CD14-positive monocyte (primary cell): ENCODE measurements around the gene AMOTL1. TPM values are rescaled to one million over a fixed set of nuclear protein-coding genes. Genes with fewer than 3 reads are reported as not detected.
A peak's percentile ranks its signal among the peaks of the same experiment; 100 is the strongest.

ENCODE experiments used
- DNase-seq, 3 donors: peaks; one replicate each; pipeline ENCODE4 v3.0.0-alpha.2; 2011 to 2022
- H2AFZ ChIP-seq: 2 replicates; pipeline ENCODE4 v1.6.0; 2012; ENCODE audit warnings: mild to moderate bottlenecking, low read depth, low read length, inconsistent platforms; ENCODE audit not compliant: insufficient read depth, poor library complexity, severe bottlenecking
- H3K27ac ChIP-seq, 2 donors: 1 replicate in 1 of 2; 2 replicates in 1 of 2; pipeline ENCODE4 v1.5.1; 2012 to 2013; ENCODE audit warnings: low read length in 2 of 2, control low read depth in 1 of 2, inconsistent platforms in 1 of 2, low read depth in 1 of 2, mild to moderate bottlenecking in 1 of 2
- H3K27me3 ChIP-seq, 2 donors: one replicate each; pipeline versions ENCODE4 v1.6.0 to v1.6.1; 2011 to 2013; ENCODE audit warnings: low read length in 2 of 2; ENCODE audit not compliant: control insufficient read depth in 2 of 2, insufficient read depth in 2 of 2
- H3K36me3 ChIP-seq, 2 donors: replicated peaks in 1 of 2; 1 replicate in 1 of 2; 2 replicates in 1 of 2; pipeline versions ENCODE4 v1.5.1 to v1.6.1; 2012 to 2013; ENCODE audit warnings: low read length in 2 of 2, control low read depth in 1 of 2, inconsistent platforms in 1 of 2, mild to moderate bottlenecking in 1 of 2; ENCODE audit not compliant: insufficient read depth in 2 of 2, control insufficient read depth in 1 of 2
- H3K4me1 ChIP-seq, 2 donors: 1 replicate in 1 of 2; 2 replicates in 1 of 2; pipeline versions ENCODE4 v1.5.1 to v1.6.1; 2012 to 2013; ENCODE audit warnings: low read length in 2 of 2, control low read depth in 1 of 2, inconsistent platforms in 1 of 2, mild to moderate bottlenecking in 1 of 2, moderate library complexity in 1 of 2; ENCODE audit not compliant: insufficient read depth in 2 of 2, control insufficient read depth in 1 of 2
- H3K4me2 ChIP-seq: replicated peaks from 2 replicates; pipeline ENCODE3; 2012; ENCODE audit warnings: low read length, moderate library complexity, mild to moderate bottlenecking; ENCODE audit not compliant: poor library complexity, severe bottlenecking; ENCODE audit errors: extremely low read depth
- H3K4me3 ChIP-seq, 3 experiments: fragments of 200-600 bp in 1 of 3; sonication (generic) in 1 of 3; replicated peaks in 1 of 3; 1 replicate in 2 of 3; 2 replicates in 1 of 3; pipeline ENCODE4 v1.5.1; 2011 to 2013; ENCODE audit warnings: low read length in 3 of 3, mild to moderate bottlenecking in 3 of 3, control low read depth in 2 of 3, low read depth in 2 of 3, inconsistent platforms in 1 of 3, moderate library complexity in 1 of 3
- H3K79me2 ChIP-seq: 2 replicates; pipeline ENCODE4 v1.6.0; 2012; ENCODE audit warnings: mild to moderate bottlenecking, control low read depth, inconsistent platforms, low read length, moderate library complexity; ENCODE audit not compliant: insufficient read depth
- H3K9ac ChIP-seq: 2 replicates; pipeline ENCODE4 v1.6.0; 2017; ENCODE audit warnings: low read length, mild to moderate bottlenecking; ENCODE audit not compliant: insufficient read depth, poor library complexity, severe bottlenecking
- H3K9me3 ChIP-seq, 2 donors: replicated peaks in 1 of 2; 1 replicate in 1 of 2; 2 replicates in 1 of 2; pipeline versions ENCODE4 v1.5.1 to v1.6.1; 2012 to 2013; ENCODE audit warnings: low read length in 2 of 2, control low read depth in 1 of 2; ENCODE audit not compliant: control insufficient read depth in 1 of 2, insufficient read depth in 1 of 2
- H4K20me1 ChIP-seq: 2 replicates; pipeline ENCODE4 v1.6.0; 2012; ENCODE audit warnings: mild to moderate bottlenecking, low read length, control low read depth, moderate library complexity; ENCODE audit not compliant: insufficient read depth
- H3K27ac Mint-ChIP-seq, 7 donors: one replicate each; pipeline ENCODE4 v1.8.0; 2020; ENCODE audit warnings: mild to moderate bottlenecking in 7 of 7, mixed read lengths in 7 of 7, moderate library complexity in 6 of 7, inconsistent platforms in 2 of 7
- H3K27me3 Mint-ChIP-seq, 3 donors: one replicate each; pipeline ENCODE4 v1.8.0; 2021 to 2022; ENCODE audit warnings: low read depth in 3 of 3, mild to moderate bottlenecking in 3 of 3, mixed read lengths in 3 of 3, moderate library complexity in 3 of 3, inconsistent platforms in 1 of 3
- H3K36me3 Mint-ChIP-seq, 2 donors: one replicate each; pipeline ENCODE4 v1.8.0; 2020; ENCODE audit warnings: mixed read lengths in 2 of 2, inconsistent platforms in 1 of 2, mild to moderate bottlenecking in 1 of 2
- H3K4me1 Mint-ChIP-seq: one replicate; pipeline ENCODE4 v1.8.0; 2020; ENCODE audit warnings: mild to moderate bottlenecking, mixed read lengths
- H3K4me3 Mint-ChIP-seq, 2 donors: one replicate each; pipeline ENCODE4 v1.8.0; 2020; ENCODE audit warnings: mild to moderate bottlenecking in 2 of 2, mixed read lengths in 2 of 2, moderate library complexity in 1 of 2
- H3K9me3 Mint-ChIP-seq, 7 donors: one replicate each; pipeline ENCODE4 v1.8.0; 2020 to 2022; ENCODE audit warnings: mixed read lengths in 7 of 7, mild to moderate bottlenecking in 6 of 7, moderate library complexity in 6 of 7, inconsistent platforms in 2 of 7
- WGBS: methylation state at CpG from one replicate; pipeline ENCODE4 v1.1.5; 2013; ENCODE audit warnings: missing lambda C conversion rate; ENCODE audit not compliant: insufficient coverage; 5-methylcytosine and 5-hydroxymethylcytosine counted together
- intact Hi-C, 2 donors: fragments of 100-400 bp; cut with micrococcal nuclease; formaldehyde crosslinking; loops; one replicate each; pipeline versions ENCODE4 v1.15.0 to v1.15.1; 2023
- polyA plus RNA-seq, 3 donors: library from polyadenylated mRNA; depleted of rRNA in 1 of 3; unstranded in 2 of 3; stranded (reverse) in 1 of 3; fragments of 300-500 nt in 2 of 3; fragments of >200 nt in 1 of 3; fragmentation: Illumina TruSeq in 2 of 3; gene quantifications; 1 replicate in 2 of 3; 2 replicates in 1 of 3; pipeline ENCODE4 v1.2.3, GENCODE V29; 2012 to 2021
- TF ChIP-seq, protein P1 (sequence below): fragments of 200-600 bp; IDR thresholded peaks from one replicate; pipeline ENCODE4 v1.8.0; 2022; ENCODE audit warnings: antibody characterized with exemption, mild to moderate bottlenecking

The AMOTL1 gene
- polyA plus RNA-seq, 3 donors, result 0.41 to 0.66 (median 0.46) TPM

DNA sequence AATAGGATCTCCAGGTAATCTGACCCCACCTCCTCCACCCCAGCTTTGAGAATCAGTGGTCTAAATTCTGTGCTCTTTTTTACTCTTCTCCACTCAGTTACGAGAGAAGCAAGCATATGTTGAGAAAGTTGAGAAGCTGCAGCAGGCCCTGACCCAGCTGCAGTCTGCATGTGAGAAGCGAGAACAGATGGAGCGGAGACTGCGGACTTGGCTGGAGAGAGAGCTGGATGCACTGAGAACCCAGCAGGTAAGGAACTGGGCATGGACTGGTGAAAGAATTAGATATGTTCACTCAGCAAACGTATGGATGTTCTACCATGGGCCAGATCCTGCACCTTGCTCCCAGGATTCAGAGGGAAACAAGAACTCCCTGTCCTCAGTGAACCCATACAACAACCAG, 85.7 kb downstream of the AMOTL1 start:
- Mint-ChIP-seq H3K4me3 (no peak overlapping the region), H3K27ac (no peak overlapping the region), H3K36me3 (peaks cover 22 to 49% of the 10 kb centered on the region in 2 donors), H3K9me3 (no peaks in the 10 kb centered on the region), H3K4me1 (no peaks in the 10 kb centered on the region), H3K27me3 (peaks cover 0 to 3% (median 0%) of the 10 kb centered on the region in 3 donors)
- H4K20me1 ChIP-seq, result no peaks in the 10 kb centered on the region
- intact Hi-C loops, result no loop called here
- no peaks in the 10 kb centered on the region for H3K4me1 ChIP-seq
- no peak overlapping the region for H3K4me2 ChIP-seq
- no peak overlapping the region for H3K27ac ChIP-seq
- DNase-seq, result no peak
- H3K36me3 ChIP-seq, result peaks cover 2 to 29% of the 10 kb centered on the region in 2 donors
- no peak overlapping the region for H3K9ac ChIP-seq
- H3K27me3 ChIP-seq, result no peaks in the 10 kb centered on the region
- WGBS, result 93% methylated on average over 4 of the region's 5 CpGs
- TF ChIP-seq, protein P1, sequence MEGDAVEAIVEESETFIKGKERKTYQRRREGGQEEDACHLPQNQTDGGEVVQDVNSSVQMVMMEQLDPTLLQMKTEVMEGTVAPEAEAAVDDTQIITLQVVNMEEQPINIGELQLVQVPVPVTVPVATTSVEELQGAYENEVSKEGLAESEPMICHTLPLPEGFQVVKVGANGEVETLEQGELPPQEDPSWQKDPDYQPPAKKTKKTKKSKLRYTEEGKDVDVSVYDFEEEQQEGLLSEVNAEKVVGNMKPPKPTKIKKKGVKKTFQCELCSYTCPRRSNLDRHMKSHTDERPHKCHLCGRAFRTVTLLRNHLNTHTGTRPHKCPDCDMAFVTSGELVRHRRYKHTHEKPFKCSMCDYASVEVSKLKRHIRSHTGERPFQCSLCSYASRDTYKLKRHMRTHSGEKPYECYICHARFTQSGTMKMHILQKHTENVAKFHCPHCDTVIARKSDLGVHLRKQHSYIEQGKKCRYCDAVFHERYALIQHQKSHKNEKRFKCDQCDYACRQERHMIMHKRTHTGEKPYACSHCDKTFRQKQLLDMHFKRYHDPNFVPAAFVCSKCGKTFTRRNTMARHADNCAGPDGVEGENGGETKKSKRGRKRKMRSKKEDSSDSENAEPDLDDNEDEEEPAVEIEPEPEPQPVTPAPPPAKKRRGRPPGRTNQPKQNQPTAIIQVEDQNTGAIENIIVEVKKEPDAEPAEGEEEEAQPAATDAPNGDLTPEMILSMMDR, result no peak
- no peak overlapping the region for H2AFZ ChIP-seq
- no peaks in the 10 kb centered on the region for H3K79me2 ChIP-seq
- H3K9me3 ChIP-seq, result no peaks in the 10 kb centered on the region
- H3K4me3 ChIP-seq, result no peak overlapping the region

DNA sequence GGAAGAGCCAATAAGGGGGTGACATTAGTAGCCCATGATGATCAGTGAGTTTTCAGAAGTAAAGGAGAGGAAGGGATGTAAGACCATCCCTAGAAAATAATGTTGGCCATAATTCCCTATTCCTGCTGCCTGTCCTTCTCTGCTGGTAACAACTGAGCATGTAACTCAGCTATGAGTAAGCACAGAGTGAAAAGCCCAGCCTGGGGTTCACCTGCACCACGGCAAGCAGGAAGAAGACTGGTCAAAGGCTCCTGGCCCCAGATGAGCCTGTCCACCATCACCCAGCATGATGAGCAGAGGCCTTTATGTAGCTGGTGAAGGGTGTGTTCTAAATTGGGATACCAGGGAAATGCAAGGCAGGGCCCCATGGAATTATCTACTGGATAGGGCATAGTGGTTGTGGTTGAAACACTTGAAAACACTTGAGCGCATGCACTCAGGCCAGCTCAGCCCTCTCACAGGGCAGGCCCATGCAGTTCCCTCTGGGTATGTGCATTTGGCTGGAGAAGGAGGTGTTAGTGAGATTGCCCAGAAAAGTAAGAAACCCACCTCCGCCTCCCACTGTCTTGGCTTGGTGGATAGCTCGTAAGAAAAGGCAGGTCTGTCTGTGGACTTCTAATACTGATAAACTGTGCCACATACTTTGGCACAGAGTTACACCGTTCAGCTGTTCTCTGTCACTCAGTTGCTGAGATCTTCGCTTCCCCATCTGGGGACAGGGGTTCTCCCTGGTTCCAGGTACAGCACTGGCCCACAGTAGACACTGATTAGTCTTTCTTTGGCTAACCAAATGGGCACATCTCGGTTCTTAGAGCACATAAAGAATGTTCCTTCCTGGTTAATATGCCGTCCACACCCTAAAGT, 86.8 kb downstream of the AMOTL1 start:
- no peak overlapping the region for H2AFZ ChIP-seq
- 91% methylated on average over 8 of the region's 8 CpGs for WGBS
- Mint-ChIP-seq H3K27me3 (peaks cover 0 to 3% (median 0%) of the 10 kb centered on the region in 3 donors), H3K36me3 (peaks cover 29 to 56% of the 10 kb centered on the region in 2 donors), H3K27ac (peak overlapping the region in 2 of 7 donors; percentile 32 to 82), H3K4me3 (no peak overlapping the region), H3K9me3 (no peaks in the 10 kb centered on the region), H3K4me1 (no peaks in the 10 kb centered on the region)
- H3K4me1 ChIP-seq, result no peaks in the 10 kb centered on the region
- no peak overlapping the region for H3K27ac ChIP-seq
- H4K20me1 ChIP-seq, result no peaks in the 10 kb centered on the region
- TF ChIP-seq, protein P1, result no peak
- no peaks in the 10 kb centered on the region for H3K79me2 ChIP-seq
- H3K4me2 ChIP-seq, result no peak overlapping the region
- H3K9me3 ChIP-seq, result no peaks in the 10 kb centered on the region
- H3K36me3 ChIP-seq, result peaks cover 2 to 39% of the 10 kb centered on the region in 2 donors
- intact Hi-C loops, result no loop called here
- no peaks in the 10 kb centered on the region for H3K27me3 ChIP-seq
- H3K4me3 ChIP-seq, result no peak overlapping the region
- no peak for DNase-seq
- no peak overlapping the region for H3K9ac ChIP-seq
